Smooth muscle cell (in vitro differentiated cells): ENCODE data around the gene KIAA1614. TPM values are rescaled to one million over a fixed set of nuclear protein-coding genes. Genes with fewer than 3 reads are reported as not detected.
"Not testable (repeated sequence)": the region's sequence is repeated elsewhere in the genome, so short reads cannot be mapped to it uniquely, and the experiment has no call there.

Experiments used
- DNase-seq: peaks from one replicate; lab custom pipeline; 2025; ENCODE audit not compliant: unreplicated experiment; lab: John Stamatoyannopoulos, UW
- H2AFZ ChIP-seq: fragments of 200-600 bp; sonication (generic); 2 replicates; pipeline ENCODE4 v1.6.0; 2016; ENCODE audit warnings: antibody characterized with exemption, low read depth, mild to moderate bottlenecking
- H3F3A ChIP-seq: fragments of 200-600 bp; sonication (generic); 2 replicates; pipeline ENCODE4 v1.6.0; 2017; ENCODE audit warnings: antibody characterized with exemption, low read depth
- H3K27ac ChIP-seq: fragments of 200-600 bp; sonication (generic); 2 replicates; pipeline ENCODE4 v1.5.1; 2016; ENCODE audit warnings: low read depth, mild to moderate bottlenecking
- H3K27me3 ChIP-seq: fragments of 200-600 bp; sonication (generic); 2 replicates; pipeline ENCODE4 v1.6.1; 2016; ENCODE audit warnings: low read depth, mild to moderate bottlenecking
- H3K36me3 ChIP-seq: fragments of 200-600 bp; sonication (generic); 2 replicates; pipeline ENCODE4 v1.5.1; 2016; ENCODE audit warnings: low read depth
- H3K4me1 ChIP-seq: fragments of 200-600 bp; sonication (generic); 2 replicates; pipeline ENCODE4 v1.5.1; 2016; ENCODE audit warnings: low read depth
- H3K4me2 ChIP-seq: fragments of 200-600 bp; sonication (generic); 2 replicates; pipeline ENCODE4 v1.6.0; 2016; ENCODE audit warnings: mild to moderate bottlenecking
- H3K4me3 ChIP-seq: fragments of 200-600 bp; sonication (generic); 2 replicates; pipeline ENCODE4 v1.5.1; 2016; ENCODE audit warnings: mild to moderate bottlenecking
- H3K79me2 ChIP-seq: fragments of 200-600 bp; sonication (generic); 2 replicates; pipeline ENCODE4 v1.6.0; 2016; ENCODE audit warnings: low read depth, mild to moderate bottlenecking
- H3K9ac ChIP-seq: fragments of 200-600 bp; sonication (generic); 2 replicates; pipeline ENCODE4 v1.6.0; 2016; ENCODE audit warnings: low read depth
- H3K9me3 ChIP-seq: fragments of 200-600 bp; sonication (generic); replicated peaks from 2 replicates; pipeline ENCODE4 v1.5.1; 2016; ENCODE audit warnings: low read depth
- H4K20me1 ChIP-seq: fragments of 200-600 bp; sonication (generic); 2 replicates; pipeline ENCODE4 v1.6.0; 2016; ENCODE audit warnings: low read depth
- CTCF ChIP-seq: fragments of 200-600 bp; sonication (generic); IDR thresholded peaks from 2 replicates; pipeline ENCODE4 v1.5.1; 2017; ENCODE audit warnings: borderline replicate concordance, mild to moderate bottlenecking, antibody characterized with exemption; ENCODE audit not compliant: insufficient read depth, poor library complexity, severe bottlenecking
- WGBS: methylation state at CpG from one replicate; pipeline ENCODE4 v1.1.7; 2016; ENCODE audit warnings: low lambda C conversion rate; 5-methylcytosine and 5-hydroxymethylcytosine counted together
- polyA plus RNA-seq: library from polyadenylated mRNA; unstranded; fragments of >200 nt; fragmentation: Nextera tagmentation; extraction: Ambion mirVana; gene quantifications from 2 replicates; pipeline ENCODE4 v1.2.1, GENCODE V29; 2016
- total RNA-seq: library from RNA; depleted of rRNA; stranded (reverse); fragments of >200 nt; gene quantifications from 2 replicates; pipeline ENCODE4 v1.2.3, GENCODE V29; 2014

The KIAA1614 gene
- total and polyA plus RNA-seq, 2 experiments from 2014 or later, result 2.9 to 3.2 TPM

GRCh38 chr1:180956028-180956640 lies 43.4 kb downstream of the KIAA1614 start:
- no peaks in the 10 kb centered on the region for H3K27me3 ChIP-seq
- DNase-seq, result no peak
- no peak overlapping the region for H3K27ac ChIP-seq
- H3K4me1 ChIP-seq, result no peaks in the 10 kb centered on the region
- H4K20me1 ChIP-seq, result peaks cover 10% of the 10 kb centered on the region
- no peaks in the 10 kb centered on the region for H3K9me3 ChIP-seq
- no peak overlapping the region for H2AFZ ChIP-seq
- H3K4me3 ChIP-seq, result no peak overlapping the region
- no peak overlapping the region for H3K9ac ChIP-seq
- no peak for TF ChIP-seq CTCF
- no peak overlapping the region for H3K4me2 ChIP-seq
- H3K79me2 ChIP-seq, result no peaks in the 10 kb centered on the region
- H3K36me3 ChIP-seq, result no peaks in the 10 kb centered on the region
- H3F3A ChIP-seq, result no peaks in the 10 kb centered on the region
- 94% methylated on average over 8 of the region's 8 CpGs for WGBS

- not testable (repeated sequence) for H3K27me3 ChIP-seq, H3K4me3 ChIP-seq, H3K4me1 ChIP-seq, H2AFZ ChIP-seq, H3K27ac ChIP-seq, H3F3A ChIP-seq, H3K4me2 ChIP-seq, H3K9me3 ChIP-seq, DNase-seq, H3K9ac ChIP-seq, H3K79me2 ChIP-seq, H3K36me3 ChIP-seq
- H4K20me1 ChIP-seq, result peaks cover 28% of the 10 kb centered on the region
- 95% methylated on average over 5 of the region's 5 CpGs for WGBS
These were observed 46.9 kb downstream of the KIAA1614 start for GRCh38 chr1:180959620-180960019.

GRCh38 chr1:180961622-180962021 lies 48.9 kb downstream of the KIAA1614 start:
- TF ChIP-seq CTCF, result no peak
- H3K4me2 ChIP-seq, result no peak overlapping the region
- DNase-seq, result no peak
- no peaks in the 10 kb centered on the region for H3K79me2 ChIP-seq
- no peaks in the 10 kb centered on the region for H3F3A ChIP-seq
- H3K27ac ChIP-seq, result no peak overlapping the region
- H3K27me3 ChIP-seq, result no peaks in the 10 kb centered on the region
- peaks cover 24% of the 10 kb centered on the region for H4K20me1 ChIP-seq
- no peak overlapping the region for H3K4me3 ChIP-seq
- no peak overlapping the region for H3K9ac ChIP-seq
- H3K4me1 ChIP-seq, result no peaks in the 10 kb centered on the region
- no peak overlapping the region for H2AFZ ChIP-seq
- no peaks in the 10 kb centered on the region for H3K9me3 ChIP-seq
- H3K36me3 ChIP-seq, result no peaks in the 10 kb centered on the region
- 91% methylated on average over 4 of the region's 4 CpGs for WGBS

GRCh38 chr1:180962178-180962577 lies 49.5 kb downstream of the KIAA1614 start:
- H3K27me3 ChIP-seq, result no peaks in the 10 kb centered on the region
- no peaks in the 10 kb centered on the region for H3K79me2 ChIP-seq
- H3K27ac ChIP-seq, result no peak overlapping the region
- peaks cover 18% of the 10 kb centered on the region for H4K20me1 ChIP-seq
- no peak for DNase-seq
- WGBS, result 72% methylated on average over 4 of the region's 4 CpGs
- H3K9ac ChIP-seq, result no peak overlapping the region
- no peaks in the 10 kb centered on the region for H3K9me3 ChIP-seq
- H3K4me3 ChIP-seq, result no peak overlapping the region
- no peaks in the 10 kb centered on the region for H3K36me3 ChIP-seq
- H3F3A ChIP-seq, result no peaks in the 10 kb centered on the region
- no peak for TF ChIP-seq CTCF
- no peak overlapping the region for H2AFZ ChIP-seq
- no peak overlapping the region for H3K4me2 ChIP-seq
- H3K4me1 ChIP-seq, result no peaks in the 10 kb centered on the region
